Activated CD4-positive, alpha-beta T cell treated with anti-CD3 and anti-CD28 coated beads, Interleukin-2, amount 50 U/mL, for 4 hours (primary cell): Measurements from ENCODE around the gene KLHL13.
"Not testable (repeated sequence)": the region's sequence is repeated elsewhere in the genome, so short reads cannot be mapped to it uniquely, and the experiment has no call there.

Experiments
- DNase-seq, 2 experiments: peaks; one replicate each; pipeline ENCODE4 v3.0.0-alpha.2; 2020

Gene KLHL13

GRCh38 chrX:118066867-118067515 is 49.6 kb downstream of the KLHL13 start:
- no peak for DNase-seq

- no peak for DNase-seq
Measured at GRCh38 chrX:118062817-118063615, 53.6 kb downstream of the KLHL13 start.

- no peak for DNase-seq
Measured at GRCh38 chrX:118062048-118062789, 54.4 kb downstream of the KLHL13 start.

GRCh38 chrX:118058924-118059323 is 57.7 kb downstream of the KLHL13 start:
- no peak for DNase-seq

GRCh38 chrX:118056870-118057269 is 59.7 kb downstream of the KLHL13 start:
- no peak for DNase-seq

- DNase-seq, result no peak
Measured at GRCh38 chrX:118049713-118050112, 66.9 kb downstream of the KLHL13 start.

GRCh38 chrX:118047446-118048186 is 69.0 kb downstream of the KLHL13 start:
- no peak for DNase-seq

- DNase-seq, result no peak
Measured at GRCh38 chrX:118039591-118039990, 77.0 kb downstream of the KLHL13 start.

- DNase-seq, result no peak
Measured at GRCh38 chrX:118038614-118039365, 77.8 kb downstream of the KLHL13 start.

- DNase-seq, result no peak
Measured at GRCh38 chrX:118026631-118027030, 90.0 kb downstream of the KLHL13 start.

- no peak for DNase-seq
Measured at GRCh38 chrX:118025226-118025625, 91.4 kb downstream of the KLHL13 start.

- no peak for DNase-seq
Measured at GRCh38 chrX:118024482-118024881, 92.1 kb downstream of the KLHL13 start.

GRCh38 chrX:118022753-118023152 is 93.9 kb downstream of the KLHL13 start:
- DNase-seq, result no peak

GRCh38 chrX:118016422-118016821 is 100.2 kb downstream of the KLHL13 start:
- no peak for DNase-seq

GRCh38 chrX:118002417-118002816 is 114.2 kb downstream of the KLHL13 start:
- DNase-seq, result not testable (repeated sequence)

GRCh38 chrX:118000518-118000917 is 116.1 kb downstream of the KLHL13 start:
- no peak for DNase-seq

- no peak for DNase-seq
Measured at GRCh38 chrX:117998171-117998570, 118.4 kb downstream of the KLHL13 start.

GRCh38 chrX:117996918-117997480 is 119.6 kb downstream of the KLHL13 start:
- no peak for DNase-seq

GRCh38 chrX:117996408-117996807 is 120.2 kb downstream of the KLHL13 start:
- DNase-seq, result no peak

- no peak for DNase-seq
Measured at GRCh38 chrX:117995378-117995777, 121.2 kb downstream of the KLHL13 start.

- DNase-seq, result no peak
Measured at GRCh38 chrX:117992192-117992723, 124.4 kb downstream of the KLHL13 start.

- no peak for DNase-seq
Measured at GRCh38 chrX:117990438-117990837, 126.2 kb downstream of the KLHL13 start.
